GM18519 (cell line): ENCODE results near the gene PIMREG.

Experiments used
- ATAC-seq: cut with Tn5 transposase; IDR thresholded peaks from one replicate; pipeline ENCODE4 v1.9.1; 2021; ENCODE audit warnings: mild to moderate bottlenecking, moderate library complexity; ENCODE audit not compliant: unreplicated experiment, low FRiP score

PIMREG gene

GRCh38 chr17:6443692-6444570 lies at the start of gene PIMREG:
TSS of gene PIMREG (plus strand) at chr17:6444455. CDS start at chr17:6445111, 656 bp downstream.
- ATAC-seq = peak; percentile 51

- no peak for ATAC-seq
Observed at GRCh38 chr17:6398955-6399354, 45.3 kb upstream of the PIMREG start.

GRCh38 chr17:6402258-6402657 lies 42.0 kb upstream of the PIMREG start:
- no peak for ATAC-seq

GRCh38 chr17:6408276-6408675 lies 36.0 kb upstream of the PIMREG start:
- ATAC-seq = no peak

- ATAC-seq = no peak
Observed at GRCh38 chr17:6408735-6409134, 35.5 kb upstream of the PIMREG start.

- ATAC-seq = no peak
Observed at GRCh38 chr17:6413065-6413464, 31.2 kb upstream of the PIMREG start.

GRCh38 chr17:6415616-6416015 lies 28.6 kb upstream of the PIMREG start:
- no peak for ATAC-seq

- ATAC-seq = no peak
Observed at GRCh38 chr17:6420173-6420641, 24.0 kb upstream of the PIMREG start.

- ATAC-seq = no peak
Observed at GRCh38 chr17:6421700-6422604, 22.3 kb upstream of the PIMREG start.

GRCh38 chr17:6422654-6423241 lies 21.5 kb upstream of the PIMREG start:
- ATAC-seq = no peak

GRCh38 chr17:6423931-6424330 lies 20.3 kb upstream of the PIMREG start:
- no peak for ATAC-seq

GRCh38 chr17:6425407-6425806 lies 18.8 kb upstream of the PIMREG start:
- ATAC-seq = no peak

- no peak for ATAC-seq
Observed at GRCh38 chr17:6426356-6427101, 17.7 kb upstream of the PIMREG start.

GRCh38 chr17:6427279-6427781 lies 16.9 kb upstream of the PIMREG start:
- no peak for ATAC-seq

GRCh38 chr17:6428207-6428965 lies 15.9 kb upstream of the PIMREG start:
- no peak for ATAC-seq

GRCh38 chr17:6429266-6429665 lies 15.0 kb upstream of the PIMREG start:
- no peak for ATAC-seq

- no peak for ATAC-seq
Observed at GRCh38 chr17:6430769-6431168, 13.5 kb upstream of the PIMREG start.

GRCh38 chr17:6435051-6435450 lies 9.2 kb upstream of the PIMREG start, which contains the start of gene AIPL1:
TSS of gene AIPL1 (minus strand) at chr17:6435121. CDS start at chr17:6435104, 17 bp downstream.
- ATAC-seq = no peak

GRCh38 chr17:6435968-6436367 lies 8.3 kb upstream of the PIMREG start:
- ATAC-seq = no peak
